Measurements from ENCODE around the gene RDH16.

DNA sequence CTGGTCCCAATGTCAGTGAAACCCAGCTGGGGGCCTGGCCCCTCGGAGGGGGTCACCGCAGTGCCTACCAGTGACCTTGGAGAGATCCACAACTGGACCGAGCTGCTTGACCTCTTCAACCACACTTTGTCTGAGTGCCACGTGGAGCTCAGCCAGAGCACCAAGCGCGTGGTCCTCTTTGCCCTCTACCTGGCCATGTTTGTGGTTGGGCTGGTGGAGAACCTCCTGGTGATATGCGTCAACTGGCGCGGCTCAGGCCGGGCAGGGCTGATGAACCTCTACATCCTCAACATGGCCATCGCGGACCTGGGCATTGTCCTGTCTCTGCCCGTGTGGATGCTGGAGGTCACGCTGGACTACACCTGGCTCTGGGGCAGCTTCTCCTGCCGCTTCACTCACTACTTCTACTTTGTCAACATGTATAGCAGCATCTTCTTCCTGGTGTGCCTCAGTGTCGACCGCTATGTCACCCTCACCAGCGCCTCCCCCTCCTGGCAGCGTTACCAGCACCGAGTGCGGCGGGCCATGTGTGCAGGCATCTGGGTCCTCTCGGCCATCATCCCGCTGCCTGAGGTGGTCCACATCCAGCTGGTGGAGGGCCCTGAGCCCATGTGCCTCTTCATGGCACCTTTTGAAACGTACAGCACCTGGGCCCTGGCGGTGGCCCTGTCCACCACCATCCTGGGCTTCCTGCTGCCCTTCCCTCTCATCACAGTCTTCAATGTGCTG, 38.0 kb upstream of the RDH16 start:
- no peak for TF ChIP-seq ZFX (IDR thresholded peaks at IDR 0.05)
- TF ChIP-seq, protein P1, sequence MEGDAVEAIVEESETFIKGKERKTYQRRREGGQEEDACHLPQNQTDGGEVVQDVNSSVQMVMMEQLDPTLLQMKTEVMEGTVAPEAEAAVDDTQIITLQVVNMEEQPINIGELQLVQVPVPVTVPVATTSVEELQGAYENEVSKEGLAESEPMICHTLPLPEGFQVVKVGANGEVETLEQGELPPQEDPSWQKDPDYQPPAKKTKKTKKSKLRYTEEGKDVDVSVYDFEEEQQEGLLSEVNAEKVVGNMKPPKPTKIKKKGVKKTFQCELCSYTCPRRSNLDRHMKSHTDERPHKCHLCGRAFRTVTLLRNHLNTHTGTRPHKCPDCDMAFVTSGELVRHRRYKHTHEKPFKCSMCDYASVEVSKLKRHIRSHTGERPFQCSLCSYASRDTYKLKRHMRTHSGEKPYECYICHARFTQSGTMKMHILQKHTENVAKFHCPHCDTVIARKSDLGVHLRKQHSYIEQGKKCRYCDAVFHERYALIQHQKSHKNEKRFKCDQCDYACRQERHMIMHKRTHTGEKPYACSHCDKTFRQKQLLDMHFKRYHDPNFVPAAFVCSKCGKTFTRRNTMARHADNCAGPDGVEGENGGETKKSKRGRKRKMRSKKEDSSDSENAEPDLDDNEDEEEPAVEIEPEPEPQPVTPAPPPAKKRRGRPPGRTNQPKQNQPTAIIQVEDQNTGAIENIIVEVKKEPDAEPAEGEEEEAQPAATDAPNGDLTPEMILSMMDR (conservative IDR thresholded peaks at IDR 0.05) = no peak

Data from C4-2B (cell line).